NCI-H1092 (cell line): Measurements from ENCODE around the gene CNTNAP4.

ENCODE experiments used
- DNase-seq: peaks from one replicate; lab custom pipeline; 2025; lab: John Stamatoyannopoulos, UW

CNTNAP4 gene

GRCh38 chr16:76490036-76490639 is 212.9 kb downstream of the CNTNAP4 start:
- DNase-seq = no peak

- no peak for DNase-seq
Measured at GRCh38 chr16:76500006-76500405, 222.8 kb downstream of the CNTNAP4 start.

- no peak for DNase-seq
Measured at GRCh38 chr16:76502063-76502462, 224.9 kb downstream of the CNTNAP4 start.

GRCh38 chr16:76502555-76502954 is 225.4 kb downstream of the CNTNAP4 start:
- DNase-seq = no peak

- no peak for DNase-seq
Measured at GRCh38 chr16:76503091-76503490, 225.9 kb downstream of the CNTNAP4 start.

GRCh38 chr16:76511203-76511602 is 234.0 kb downstream of the CNTNAP4 start:
- no peak for DNase-seq

GRCh38 chr16:76518781-76519180 is 241.6 kb downstream of the CNTNAP4 start:
- DNase-seq = no peak

- no peak for DNase-seq
Measured at GRCh38 chr16:76524356-76524755, 247.2 kb downstream of the CNTNAP4 start.

- DNase-seq = no peak
Measured at GRCh38 chr16:76524769-76525168, 247.6 kb downstream of the CNTNAP4 start.

- DNase-seq = no peak
Measured at GRCh38 chr16:76527244-76527643, 250.0 kb downstream of the CNTNAP4 start.

- no peak for DNase-seq
Measured at GRCh38 chr16:76529120-76529519, 251.9 kb downstream of the CNTNAP4 start.

GRCh38 chr16:76531236-76531635 is 254.0 kb downstream of the CNTNAP4 start:
- no peak for DNase-seq

- no peak for DNase-seq
Measured at GRCh38 chr16:76532188-76532973, 255.2 kb downstream of the CNTNAP4 start.

- no peak for DNase-seq
Measured at GRCh38 chr16:76539609-76540008, 262.4 kb downstream of the CNTNAP4 start.

- no peak for DNase-seq
Measured at GRCh38 chr16:76541070-76541469, 263.9 kb downstream of the CNTNAP4 start.

GRCh38 chr16:76565542-76565941 is 288.3 kb downstream of the CNTNAP4 start:
- DNase-seq = no peak

GRCh38 chr16:76571755-76572154 is 294.6 kb downstream of the CNTNAP4 start:
- no peak for DNase-seq

- DNase-seq = no peak
Measured at GRCh38 chr16:76573281-76573680, 296.1 kb downstream of the CNTNAP4 start.

- no peak for DNase-seq
Measured at GRCh38 chr16:76574651-76575050, 297.4 kb downstream of the CNTNAP4 start.

GRCh38 chr16:76576526-76576925 is 299.3 kb downstream of the CNTNAP4 start:
- DNase-seq = no peak

- DNase-seq = no peak
Measured at GRCh38 chr16:76577003-76577402, 299.8 kb downstream of the CNTNAP4 start.

- no peak for DNase-seq
Measured at GRCh38 chr16:76579277-76579922, 302.2 kb downstream of the CNTNAP4 start.

GRCh38 chr16:76583466-76583865 is 306.3 kb downstream of the CNTNAP4 start:
- peak; percentile 95 for DNase-seq
